Ectodermal cell (in vitro differentiated cells): ENCODE data around the gene MED10.

Experiments
- H3K27ac ChIP-seq: 2 replicates; pipeline ENCODE4 v1.7.0; 2013; ENCODE audit warnings: mild to moderate bottlenecking, low read depth, low read length; ENCODE audit not compliant: insufficient read depth, poor library complexity, severe bottlenecking
- H3K27me3 ChIP-seq: 2 replicates; pipeline ENCODE4 v1.7.0; 2013; ENCODE audit warnings: mild to moderate bottlenecking, low read length; ENCODE audit not compliant: insufficient read depth, control insufficient read depth, poor library complexity, severe bottlenecking
- H3K36me3 ChIP-seq: one replicate; pipeline ENCODE4 v1.7.0; 2013; ENCODE audit warnings: low read length; ENCODE audit not compliant: control insufficient read depth, insufficient read depth
- H3K4me1 ChIP-seq: one replicate; pipeline ENCODE4 v1.7.0; 2013; ENCODE audit warnings: low read length; ENCODE audit not compliant: control insufficient read depth, insufficient read depth
- H3K4me3 ChIP-seq: 2 replicates; pipeline ENCODE4 v1.7.0; 2013; ENCODE audit warnings: low read depth, low read length, control low read depth; ENCODE audit not compliant: insufficient read depth
- H3K9me3 ChIP-seq: 2 replicates; pipeline ENCODE4 v1.7.0; 2013; ENCODE audit warnings: mild to moderate bottlenecking, low read length, moderate library complexity; ENCODE audit not compliant: control insufficient read depth
- WGBS, 2 experiments: methylation state at CpG; one replicate each; pipeline ENCODE4 v1.1.7; 2013; ENCODE audit warnings: missing lambda C conversion rate in 2 of 2; 5-methylcytosine and 5-hydroxymethylcytosine counted together

Gene MED10

GRCh38 chr5:6411141-6411540 is 32.8 kb upstream of the MED10 start:
- H3K36me3 ChIP-seq, result no peaks in the 10 kb centered on the region
- no peak overlapping the region for H3K27ac ChIP-seq
- H3K27me3 ChIP-seq, result no peaks in the 10 kb centered on the region
- peaks cover 4% of the 10 kb centered on the region for H3K4me1 ChIP-seq
- 92 to 94% methylated on average over 15 of the region's 15 CpGs for WGBS, 2 experiments
- no peak overlapping the region for H3K4me3 ChIP-seq
- no peaks in the 10 kb centered on the region for H3K9me3 ChIP-seq

- 92 to 95% methylated on average over 9 of the region's 9 CpGs for WGBS, 2 experiments
- H3K4me3 ChIP-seq, result no peak overlapping the region
Measured at GRCh38 chr5:6410421-6410820, 32.1 kb upstream of the MED10 start.

DNA sequence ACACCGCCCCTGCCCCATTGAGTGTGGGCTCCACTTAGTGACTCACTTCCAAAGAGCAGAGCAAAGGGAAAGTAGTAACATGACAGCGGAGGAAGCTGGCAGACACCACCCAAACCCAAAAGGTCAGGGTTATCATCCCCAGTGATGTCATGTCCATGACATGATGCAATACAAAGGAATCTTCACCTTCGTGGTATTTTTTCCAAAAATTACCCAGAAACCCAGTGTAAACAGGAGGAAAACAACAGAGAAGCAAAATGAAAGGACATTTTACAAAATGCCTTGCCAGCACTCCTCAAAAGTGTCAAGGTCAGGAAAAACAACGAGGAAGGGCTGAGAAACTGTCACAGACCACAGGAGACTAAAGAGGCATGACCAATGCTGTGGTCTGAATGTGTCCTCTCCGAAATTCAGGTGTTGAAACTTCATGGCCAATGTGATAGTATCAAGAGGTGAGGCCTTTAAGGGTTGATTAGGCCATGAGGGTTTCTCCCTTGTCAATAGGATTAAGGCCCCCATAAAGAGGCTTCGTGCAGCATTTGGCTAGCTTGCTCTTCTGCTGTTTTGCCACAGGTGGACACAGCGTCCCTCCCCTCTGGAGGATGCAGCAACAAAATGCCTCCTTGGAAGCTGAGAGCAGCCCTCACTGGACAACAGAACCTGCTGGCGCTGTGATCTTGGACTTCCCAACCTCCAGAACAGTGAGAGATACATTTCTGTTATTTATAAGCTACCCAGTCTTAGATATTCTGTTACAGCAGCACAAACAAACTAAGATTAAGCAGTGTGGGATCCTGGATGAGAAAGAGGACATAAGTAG is 30.5 kb upstream of the MED10 start:
- H3K27ac ChIP-seq, result no peak overlapping the region
- no peaks in the 10 kb centered on the region for H3K27me3 ChIP-seq
- H3K36me3 ChIP-seq, result no peaks in the 10 kb centered on the region
- H3K4me1 ChIP-seq, result peaks cover 4% of the 10 kb centered on the region
- H3K9me3 ChIP-seq, result no peaks in the 10 kb centered on the region
- 90 to 91% methylated on average over 8 of the region's 8 CpGs for WGBS, 2 experiments
- no peak overlapping the region for H3K4me3 ChIP-seq

More at GRCh38 chr5:6410421-6410820, 32.1 kb upstream of the MED10 start:
- H3K36me3 ChIP-seq, result no peaks in the 10 kb centered on the region
- H3K9me3 ChIP-seq, result no peaks in the 10 kb centered on the region
- H3K27ac ChIP-seq, result no peak overlapping the region
- no peaks in the 10 kb centered on the region for H3K27me3 ChIP-seq
- peaks cover 4% of the 10 kb centered on the region for H3K4me1 ChIP-seq

- H3K4me3 ChIP-seq, result no peak overlapping the region
- WGBS, 2 experiments, result 93 to 94% methylated on average over 5 of the region's 5 CpGs
- no peaks in the 10 kb centered on the region for H3K36me3 ChIP-seq
- no peaks in the 10 kb centered on the region for H3K9me3 ChIP-seq
- H3K27me3 ChIP-seq, result no peaks in the 10 kb centered on the region
- no peak overlapping the region for H3K27ac ChIP-seq
- H3K4me1 ChIP-seq, result peaks cover 4% of the 10 kb centered on the region
Measured at GRCh38 chr5:6408260-6408596, 29.9 kb upstream of the MED10 start.

GRCh38 chr5:6407558-6408259 is 29.4 kb upstream of the MED10 start:
- no peaks in the 10 kb centered on the region for H3K36me3 ChIP-seq
- peaks cover 4% of the 10 kb centered on the region for H3K4me1 ChIP-seq
- no peak overlapping the region for H3K27ac ChIP-seq
- 88% methylated on average over 6 of the region's 6 CpGs for WGBS, 2 experiments
- no peak overlapping the region for H3K4me3 ChIP-seq
- H3K9me3 ChIP-seq, result no peaks in the 10 kb centered on the region
- no peaks in the 10 kb centered on the region for H3K27me3 ChIP-seq

- H3K36me3 ChIP-seq, result no peaks in the 10 kb centered on the region
- H3K9me3 ChIP-seq, result no peaks in the 10 kb centered on the region
- no peak overlapping the region for H3K27ac ChIP-seq
- no peaks in the 10 kb centered on the region for H3K27me3 ChIP-seq
- WGBS, 2 experiments, result 89 to 93% methylated on average over 4 of the region's 4 CpGs
- no peak overlapping the region for H3K4me3 ChIP-seq
- peaks cover 4% of the 10 kb centered on the region for H3K4me1 ChIP-seq
Measured at GRCh38 chr5:6405591-6405990, 27.2 kb upstream of the MED10 start.

- no peaks in the 10 kb centered on the region for H3K9me3 ChIP-seq
- H3K4me3 ChIP-seq, result no peak overlapping the region
- peaks cover 4% of the 10 kb centered on the region for H3K4me1 ChIP-seq
- no peaks in the 10 kb centered on the region for H3K36me3 ChIP-seq
- WGBS, 2 experiments, result 90 to 94% methylated on average over 3 to 4 of the region's 4 CpGs
- H3K27me3 ChIP-seq, result no peaks in the 10 kb centered on the region
- no peak overlapping the region for H3K27ac ChIP-seq
Measured at GRCh38 chr5:6404129-6404528, 25.8 kb upstream of the MED10 start.

GRCh38 chr5:6403416-6403815 is 25.1 kb upstream of the MED10 start:
- Histone ChIP-seq H3K27ac (no peak overlapping the region), H3K4me1 (peaks cover 4% of the 10 kb centered on the region), H3K4me3 (no peak overlapping the region), H3K27me3 (no peaks in the 10 kb centered on the region), H3K9me3 (no peaks in the 10 kb centered on the region), H3K36me3 (no peaks in the 10 kb centered on the region)
- 89 to 99% methylated on average over 3 to 4 of the region's 4 CpGs for WGBS, 2 experiments

DNA sequence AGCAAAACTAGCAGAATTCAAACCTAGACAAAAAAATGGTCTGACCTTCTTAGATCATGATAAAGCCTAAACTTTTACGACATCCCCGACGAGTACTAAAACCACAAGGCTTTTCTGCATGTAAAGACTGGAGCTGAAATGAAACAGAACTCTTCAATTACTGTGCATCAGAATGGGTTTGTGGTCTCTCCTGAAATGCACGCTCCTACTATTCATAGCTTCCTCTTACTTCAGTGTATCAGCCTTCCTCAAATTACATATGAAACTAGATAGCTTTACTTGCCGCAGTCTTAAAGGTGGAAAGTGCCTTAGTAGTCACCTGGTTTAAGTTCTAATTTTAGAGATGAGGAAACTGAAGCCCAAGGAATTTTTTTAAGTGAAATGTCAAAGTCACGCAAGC is 24.6 kb upstream of the MED10 start:
- no peak overlapping the region for H3K4me3 ChIP-seq
- H3K36me3 ChIP-seq, result no peaks in the 10 kb centered on the region
- no peak overlapping the region for H3K27ac ChIP-seq
- WGBS, 2 experiments, result 94 to 96% methylated on average over 6 of the region's 6 CpGs
- peaks cover 4% of the 10 kb centered on the region for H3K4me1 ChIP-seq
- no peaks in the 10 kb centered on the region for H3K27me3 ChIP-seq
- no peaks in the 10 kb centered on the region for H3K9me3 ChIP-seq

DNA sequence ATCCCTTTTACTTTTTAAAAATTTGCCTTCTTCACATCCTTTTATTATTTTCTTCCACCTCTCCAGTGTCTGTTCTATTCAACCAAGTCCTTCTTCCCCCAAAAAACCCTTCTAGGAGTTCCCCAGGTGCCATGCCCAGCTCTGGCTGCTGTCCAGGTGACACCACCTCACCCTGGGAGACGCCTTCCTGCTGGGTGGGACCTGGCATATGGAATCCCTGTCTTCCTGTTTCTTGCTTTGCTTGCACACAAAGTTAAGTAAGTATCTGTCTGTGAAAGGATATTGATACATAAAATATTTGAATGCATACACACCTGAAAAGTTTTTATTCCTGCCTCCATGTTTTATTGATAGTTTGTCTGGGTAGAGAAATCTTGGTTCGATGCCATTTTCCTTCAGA is 23.1 kb upstream of the MED10 start:
- no peak overlapping the region for H3K4me3 ChIP-seq
- no peak overlapping the region for H3K27ac ChIP-seq
- H3K4me1 ChIP-seq, result no peaks in the 10 kb centered on the region
- no peaks in the 10 kb centered on the region for H3K27me3 ChIP-seq
- WGBS, 2 experiments, result 92 to 100% methylated on average over 2 of the region's 2 CpGs
- H3K9me3 ChIP-seq, result no peaks in the 10 kb centered on the region
- no peaks in the 10 kb centered on the region for H3K36me3 ChIP-seq
